ENCODE results near the gene SH3BP5. TPM values are rescaled to one million over a fixed set of nuclear protein-coding genes. Genes with fewer than 3 reads are reported as not detected.

SH3BP5 gene
- polyA plus RNA-seq, 1 of the 3 experiments (the other 2 are of a cell fraction), result 29.5 TPM

GRCh38 chr3:15273227-15273626 lies 59.2 kb downstream of the SH3BP5 start:
- Histone ChIP-seq H3K79me2 (ENCODE audit: insufficient read depth) (no peaks in the 10 kb centered on the region), H3K9ac (no peak overlapping the region), H3K27ac (ENCODE audit: low read depth in 2 of 2, low read length in 1 of 2) (no peak overlapping the region), H4K20me1 (ENCODE audit: insufficient read depth) (no peaks in the 10 kb centered on the region), H3K4me2 (no peak overlapping the region), H3K9me2 (no peaks in the 10 kb centered on the region), H3K4me1 (ENCODE audit: control insufficient read depth in 1 of 2, insufficient read depth in 2 of 2, low read depth in 1 of 2, low read length in 1 of 2) (peaks cover 0 to 19% of the 10 kb centered on the region in 2 experiments; a peak in 3 of 4 replicates), H3K27me3 (ENCODE audit: insufficient read depth) (no peaks in the 10 kb centered on the region), H3K36me3 (replicated peaks in 1 of 2; ENCODE audit: control insufficient read depth in 1 of 2, insufficient read depth in 2 of 2, low read length in 1 of 2) (no peaks in the 10 kb centered on the region), H2AFZ (ENCODE audit: low read depth) (no peak overlapping the region), H3F3A (replicated peaks; ENCODE audit: insufficient read depth) (peaks cover 7% of the 10 kb centered on the region), H3K4me3 (ENCODE audit: low read depth in 2 of 2, low read length in 1 of 2) (no peak overlapping the region), H3K9me3 (no peaks in the 10 kb centered on the region)
- no peak for DNase-seq
- 91% methylated on average over 5 of the region's 5 CpGs for WGBS (ENCODE audit: low lambda C conversion rate)
- CTCF ChIA-PET, result interaction anchor here (2.0 kb wide), 1 partner anchor 70 kb away, joined by 5 read pairs; no protein-coding TSS in a partner anchor
- POLR2A ChIA-PET, result no interaction called here
- TF ChIP-seq GATA2 (CRISPR knock-in tag; IDR thresholded peaks at IDR 0.05) (no peak), JUND (IDR thresholded peaks at IDR 0.05) (no peak), NRF1 (IDR thresholded peaks at IDR 0.05; ENCODE audit: low read depth, low read length) (no peak), ELF1 (IDR thresholded peaks at IDR 0.05) (no peak), RAD21 (IDR thresholded peaks at IDR 0.05; ENCODE audit: low read length) (no peak), FOSL2 (IDR thresholded peaks at IDR 0.05; ENCODE audit: borderline replicate concordance, low read depth) (no peak), MAX (IDR thresholded peaks at IDR 0.05; ENCODE audit: low read depth) (no peak)
- TF ChIP-seq, protein P1, sequence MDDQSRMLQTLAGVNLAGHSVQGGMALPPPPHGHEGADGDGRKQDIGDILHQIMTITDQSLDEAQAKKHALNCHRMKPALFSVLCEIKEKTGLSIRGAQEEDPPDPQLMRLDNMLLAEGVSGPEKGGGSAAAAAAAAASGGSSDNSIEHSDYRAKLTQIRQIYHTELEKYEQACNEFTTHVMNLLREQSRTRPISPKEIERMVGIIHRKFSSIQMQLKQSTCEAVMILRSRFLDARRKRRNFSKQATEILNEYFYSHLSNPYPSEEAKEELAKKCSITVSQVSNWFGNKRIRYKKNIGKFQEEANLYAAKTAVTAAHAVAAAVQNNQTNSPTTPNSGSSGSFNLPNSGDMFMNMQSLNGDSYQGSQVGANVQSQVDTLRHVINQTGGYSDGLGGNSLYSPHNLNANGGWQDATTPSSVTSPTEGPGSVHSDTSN (IDR thresholded peaks at IDR 0.05), result no peak

DNA sequence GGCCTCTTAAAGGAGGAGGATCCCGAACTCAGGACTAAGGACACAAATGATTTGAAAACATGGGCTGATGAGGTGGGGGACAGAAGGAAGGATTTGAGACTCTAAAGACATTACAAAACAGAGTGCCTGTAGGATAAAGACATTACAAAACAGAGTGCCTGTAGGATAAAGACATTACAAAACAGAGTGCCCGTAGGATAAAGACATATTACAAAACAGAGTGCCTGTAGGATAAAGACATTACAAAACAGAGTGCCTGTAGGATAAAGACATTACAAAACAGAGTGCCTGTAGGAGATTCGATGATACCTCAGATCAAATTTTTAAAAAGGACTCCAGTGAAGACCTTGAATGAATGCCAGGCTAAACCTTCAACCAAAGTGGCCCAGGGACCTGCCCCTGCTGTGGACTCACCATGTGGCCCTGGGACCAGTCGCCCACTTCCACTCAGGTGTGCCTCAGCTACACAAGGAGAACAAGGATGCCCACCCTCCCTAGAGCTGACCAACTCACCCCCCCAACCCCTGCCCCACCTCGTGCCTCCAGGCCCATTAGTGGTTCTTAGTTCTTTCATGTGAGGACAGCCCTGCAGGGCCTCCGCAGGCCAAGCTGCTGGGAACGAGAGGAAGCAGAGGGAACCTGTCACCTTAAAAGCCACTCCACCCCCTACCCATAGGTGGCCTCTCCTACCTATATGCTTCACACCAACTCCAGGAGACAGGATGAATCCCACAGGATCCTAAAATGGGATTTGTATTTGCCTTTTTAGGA lies 59.8 kb downstream of the SH3BP5 start:
- H3K4me3 ChIP-seq (ENCODE audit: low read depth in 2 of 2, low read length in 1 of 2), result no peak overlapping the region
- no peaks in the 10 kb centered on the region for H4K20me1 ChIP-seq (ENCODE audit: insufficient read depth)
- no peaks in the 10 kb centered on the region for H3K9me3 ChIP-seq
- H3K9ac ChIP-seq, result no peak overlapping the region
- H3K9me2 ChIP-seq, result no peaks in the 10 kb centered on the region
- H3K27ac ChIP-seq (ENCODE audit: low read depth in 2 of 2, low read length in 1 of 2), result no peak overlapping the region
- TF ChIP-seq GABPA (IDR thresholded peaks at IDR 0.05; ENCODE audit: low read depth), result no peak
- TF ChIP-seq JUND (IDR thresholded peaks at IDR 0.05), result no peak
- no peak for TF ChIP-seq YY1 (IDR thresholded peaks at IDR 0.05; ENCODE audit: low read depth)
- no peak for TF ChIP-seq RFX5 (IDR thresholded peaks at IDR 0.05; ENCODE audit: low read length)
- TF ChIP-seq GATA2 (CRISPR knock-in tag; IDR thresholded peaks at IDR 0.05), result no peak
- TF ChIP-seq USF2 (IDR thresholded peaks at IDR 0.05; ENCODE audit: borderline replicate concordance, low read depth, low read length), result no peak
- TF ChIP-seq NRF1 (IDR thresholded peaks at IDR 0.05; ENCODE audit: low read depth, low read length), result no peak
- TF ChIP-seq CTCF (IDR thresholded peaks at IDR 0.05), result no peak
- CTCF ChIA-PET, result no interaction called here
- DNase-seq, result no peak
- no peaks in the 10 kb centered on the region for H3K79me2 ChIP-seq (ENCODE audit: insufficient read depth)
- 63% methylated on average over 3 of the region's 7 CpGs for WGBS (ENCODE audit: low lambda C conversion rate)
- H2AFZ ChIP-seq (ENCODE audit: low read depth), result no peak overlapping the region
- H3K4me1 ChIP-seq (ENCODE audit: control insufficient read depth in 1 of 2, insufficient read depth in 2 of 2, low read depth in 1 of 2, low read length in 1 of 2), result peaks cover 0 to 20% of the 10 kb centered on the region in 2 experiments; a peak in 3 of 4 replicates
- POLR2A ChIA-PET, result no interaction called here
- no peaks in the 10 kb centered on the region for H3K36me3 ChIP-seq (replicated peaks in 1 of 2; ENCODE audit: control insufficient read depth in 1 of 2, insufficient read depth in 2 of 2, low read length in 1 of 2)
- H3K4me2 ChIP-seq, result no peak overlapping the region
- no peaks in the 10 kb centered on the region for H3K27me3 ChIP-seq (ENCODE audit: insufficient read depth)
- peaks cover 7% of the 10 kb centered on the region for H3F3A ChIP-seq (replicated peaks; ENCODE audit: insufficient read depth)
